ENCODE data around the gene SP9. TPM values are rescaled to one million over a fixed set of nuclear protein-coding genes. Genes with fewer than 3 reads are reported as not detected.

The SP9 gene
- total and polyA plus RNA-seq, 9 of the 15 experiments (the other 6 are each of a cell fraction or from before 2014, with no cell fraction given), result 0.04 to 0.23 (median 0.11) TPM; not detected in 3

DNA sequence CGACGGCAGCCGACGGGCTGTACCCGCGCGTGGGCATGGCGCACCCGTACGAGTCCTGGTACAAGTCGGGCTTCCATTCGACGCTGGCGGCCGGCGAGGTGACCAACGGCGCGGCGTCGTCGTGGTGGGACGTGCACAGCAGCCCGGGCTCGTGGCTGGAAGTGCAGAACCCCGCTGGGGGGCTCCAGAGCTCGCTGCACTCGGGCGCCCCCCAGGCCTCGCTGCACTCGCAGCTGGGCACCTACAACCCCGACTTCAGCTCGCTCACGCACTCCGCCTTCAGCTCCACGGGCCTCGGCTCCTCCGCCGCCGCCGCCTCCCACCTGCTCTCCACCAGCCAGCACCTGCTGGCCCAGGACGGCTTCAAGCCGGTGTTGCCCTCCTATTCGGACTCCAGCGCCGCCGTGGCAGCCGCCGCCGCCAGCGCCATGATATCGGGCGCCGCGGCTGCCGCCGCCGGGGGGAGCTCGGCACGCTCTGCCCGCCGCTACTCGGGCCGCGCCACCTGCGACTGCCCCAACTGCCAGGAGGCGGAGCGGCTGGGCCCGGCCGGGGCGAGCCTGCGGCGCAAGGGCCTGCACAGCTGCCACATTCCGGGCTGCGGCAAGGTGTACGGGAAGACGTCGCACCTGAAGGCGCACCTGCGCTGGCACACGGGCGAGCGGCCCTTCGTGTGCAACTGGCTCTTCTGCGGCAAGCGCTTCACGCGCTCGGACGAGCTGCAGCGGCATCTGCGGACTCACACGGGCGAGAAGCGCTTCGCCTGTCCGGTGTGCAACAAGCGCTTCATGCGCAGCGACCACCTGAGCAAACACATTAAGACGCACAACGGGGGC is 2.0 kb downstream of the SP9 start (continued):
- TF ChIP-seq ZNF408 (CRISPR knock-in tag; IDR thresholded peaks at IDR 0.05; ENCODE audit: low read depth) (no peak), NR2C2 (CRISPR knock-in tag; IDR thresholded peaks at IDR 0.05) (no peak), NR2C2 (tag; IDR thresholded peaks at IDR 0.05) (no peak), BRF1 (IDR thresholded peaks at IDR 0.05; ENCODE audit: borderline replicate concordance, extremely low read depth, insufficient read length) (no peak), HLTF (IDR thresholded peaks at IDR 0.05) (no peak), FOSL1 (tag; conservative IDR thresholded peaks at IDR 0.05) (no peak), NR2F6 (CRISPR knock-in tag; IDR thresholded peaks at IDR 0.05) (no peak), CBX8 (IDR thresholded peaks at IDR 0.05; ENCODE audit: borderline replicate concordance, extremely low read depth, low read depth, low read length, poor library complexity, severe bottlenecking) (no peak), HDAC2 (IDR thresholded peaks at IDR 0.05) (no peak), SMAD1 (IDR thresholded peaks at IDR 0.05; ENCODE audit: low read depth, low read length, partially characterized antibody) (no peak), C11orf30 (IDR thresholded peaks at IDR 0.05; ENCODE audit: low read depth) (no peak), ETV1 (tag; conservative IDR thresholded peaks at IDR 0.05; ENCODE audit: low read depth) (no peak), POLR2AphosphoS2 (IDR thresholded peaks at IDR 0.05; ENCODE audit: low read length) (no peak), ZC3H11A (IDR thresholded peaks at IDR 0.05; ENCODE audit: low read depth, low read length) (no peak), FOXK2 (conservative IDR thresholded peaks at IDR 0.05 in 1 of 2, IDR thresholded peaks at IDR 0.05 in 1 of 2; ENCODE audit: low read depth in 2 of 2) (no peak), KDM5B (IDR thresholded peaks at IDR 0.05; ENCODE audit: insufficient replicate concordance, low read depth, low read length) (peak; percentile 31), MYC (IDR thresholded peaks at IDR 0.05; ENCODE audit: low read depth, low read length) (peak; percentile 51; the same call in 1 of the 2 replicates), MYC (CRISPR knock-in tag; IDR thresholded peaks at IDR 0.05; ENCODE audit: borderline replicate concordance, low read depth) (no peak; the same call in 1 of the 2 replicates), STAT5B (CRISPR knock-in tag; IDR thresholded peaks at IDR 0.05) (no peak), ZNF175 (CRISPR knock-in tag; IDR thresholded peaks at IDR 0.05; ENCODE audit: low read depth) (no peak), NR2C1 (IDR thresholded peaks at IDR 0.05) (no peak), NR2C1 (tag; IDR thresholded peaks at IDR 0.05) (no peak), SUPT5H (IDR thresholded peaks at IDR 0.05) (no peak), KDM1A (IDR thresholded peaks at IDR 0.05) (no peak), BRCA1 (IDR thresholded peaks at IDR 0.05) (no peak), BRCA1 (CRISPR knock-in tag; IDR thresholded peaks at IDR 0.05) (no peak; the same call in 1 of the 2 replicates)
- TF ChIP-seq, protein P1, sequence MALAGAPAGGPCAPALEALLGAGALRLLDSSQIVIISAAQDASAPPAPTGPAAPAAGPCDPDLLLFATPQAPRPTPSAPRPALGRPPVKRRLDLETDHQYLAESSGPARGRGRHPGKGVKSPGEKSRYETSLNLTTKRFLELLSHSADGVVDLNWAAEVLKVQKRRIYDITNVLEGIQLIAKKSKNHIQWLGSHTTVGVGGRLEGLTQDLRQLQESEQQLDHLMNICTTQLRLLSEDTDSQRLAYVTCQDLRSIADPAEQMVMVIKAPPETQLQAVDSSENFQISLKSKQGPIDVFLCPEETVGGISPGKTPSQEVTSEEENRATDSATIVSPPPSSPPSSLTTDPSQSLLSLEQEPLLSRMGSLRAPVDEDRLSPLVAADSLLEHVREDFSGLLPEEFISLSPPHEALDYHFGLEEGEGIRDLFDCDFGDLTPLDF (CRISPR knock-in tag; IDR thresholded peaks at IDR 0.05), result peak; percentile 77
- TF ChIP-seq, protein P2, sequence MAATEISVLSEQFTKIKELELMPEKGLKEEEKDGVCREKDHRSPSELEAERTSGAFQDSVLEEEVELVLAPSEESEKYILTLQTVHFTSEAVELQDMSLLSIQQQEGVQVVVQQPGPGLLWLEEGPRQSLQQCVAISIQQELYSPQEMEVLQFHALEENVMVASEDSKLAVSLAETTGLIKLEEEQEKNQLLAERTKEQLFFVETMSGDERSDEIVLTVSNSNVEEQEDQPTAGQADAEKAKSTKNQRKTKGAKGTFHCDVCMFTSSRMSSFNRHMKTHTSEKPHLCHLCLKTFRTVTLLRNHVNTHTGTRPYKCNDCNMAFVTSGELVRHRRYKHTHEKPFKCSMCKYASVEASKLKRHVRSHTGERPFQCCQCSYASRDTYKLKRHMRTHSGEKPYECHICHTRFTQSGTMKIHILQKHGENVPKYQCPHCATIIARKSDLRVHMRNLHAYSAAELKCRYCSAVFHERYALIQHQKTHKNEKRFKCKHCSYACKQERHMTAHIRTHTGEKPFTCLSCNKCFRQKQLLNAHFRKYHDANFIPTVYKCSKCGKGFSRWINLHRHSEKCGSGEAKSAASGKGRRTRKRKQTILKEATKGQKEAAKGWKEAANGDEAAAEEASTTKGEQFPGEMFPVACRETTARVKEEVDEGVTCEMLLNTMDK (IDR thresholded peaks at IDR 0.05; ENCODE audit: borderline replicate concordance, insufficient read depth, low read depth, low read length, poor library complexity, severe bottlenecking), result peak; percentile 92
